ENCODE data around the gene PCYT1A.
"Not testable (repeated sequence)": the region's sequence is repeated elsewhere in the genome, so short reads cannot be mapped to it uniquely, and the experiment has no call there.

Gene PCYT1A

GRCh38 chr3:196186651-196187573 lies 100.6 kb downstream of the PCYT1A start:
- no peak for DNase-seq (ENCODE audit: low spot score)
- TF ChIP-seq CTCF (conservative IDR thresholded peaks at IDR 0.05; ENCODE audit: low read depth): no peak
- no peak overlapping the region for H3K27ac ChIP-seq
- ChIA-PET POLR2A (ENCODE audit: low non-redundant PET) (no interaction called here), CTCF (interaction anchor here (0.6 kb wide), 2 partner anchors 49 to 233 kb away, joined by 3 read pairs; no protein-coding TSS in a partner anchor)

- ChIA-PET CTCF (no interaction called here), POLR2A (ENCODE audit: low non-redundant PET) (no interaction called here)
- no peak overlapping the region for H3K27ac ChIP-seq
- no peak for TF ChIP-seq CTCF (conservative IDR thresholded peaks at IDR 0.05; ENCODE audit: low read depth)
- DNase-seq (ENCODE audit: low spot score): no peak
Measured at GRCh38 chr3:196184881-196185280, 102.6 kb downstream of the PCYT1A start.

- POLR2A ChIA-PET (ENCODE audit: low non-redundant PET); H3K27ac ChIP-seq; CTCF ChIA-PET; DNase-seq (ENCODE audit: low spot score): not testable (repeated sequence)
Measured at GRCh38 chr3:196184169-196184432, 103.4 kb downstream of the PCYT1A start.

- POLR2A ChIA-PET (ENCODE audit: low non-redundant PET): no interaction called here
- DNase-seq (ENCODE audit: low spot score): no peak
- no peak for TF ChIP-seq CTCF (conservative IDR thresholded peaks at IDR 0.05; ENCODE audit: low read depth)
- no peak overlapping the region for H3K27ac ChIP-seq
- CTCF ChIA-PET: interaction anchor here (0.7 to 0.9 kb wide), 2 partner anchors 34 to 96 kb away, joined by 3 to 5 read pairs; no protein-coding TSS in a partner anchor
Measured at GRCh38 chr3:196181127-196181546, 106.4 kb downstream of the PCYT1A start.

GRCh38 chr3:196180346-196180745 lies 107.2 kb downstream of the PCYT1A start:
- POLR2A ChIA-PET (ENCODE audit: low non-redundant PET): interaction anchor here (0.8 kb wide), 1 partner anchor 110 kb away, joined by 4 read pairs; no protein-coding TSS in a partner anchor
- DNase-seq (ENCODE audit: low spot score): no peak
- CTCF ChIA-PET: interaction anchor here (0.7 kb wide), 1 partner anchor 8 kb away, joined by 5 read pairs; no protein-coding TSS in a partner anchor
- peak overlapping the region; percentile 69 for H3K27ac ChIP-seq
- no peak for TF ChIP-seq CTCF (conservative IDR thresholded peaks at IDR 0.05; ENCODE audit: low read depth)
